ENCODE data around the gene C7orf33.
"Not testable (repeated sequence)": the region's sequence is repeated elsewhere in the genome, so short reads cannot be mapped to it uniquely, and the experiment has no call there.

C7orf33 gene

GRCh38 chr7:148570510-148570909 is 20.1 kb upstream of the C7orf33 start:
- no peaks in the 10 kb centered on the region for H3K27me3 ChIP-seq (ENCODE audit: control insufficient read depth, insufficient read depth, low read length)
- H3K9ac ChIP-seq = no peak overlapping the region
- no peaks in the 10 kb centered on the region for H3K79me2 ChIP-seq
- no peaks in the 10 kb centered on the region for H3K4me1 ChIP-seq
- H3K9me3 ChIP-seq (ENCODE audit: control insufficient read depth, low read length) = no peaks in the 10 kb centered on the region
- no peak overlapping the region for H3K4me3 ChIP-seq (ENCODE audit: low read depth, low read length)
- H3K4me2 ChIP-seq (ENCODE audit: low read length) = no peak overlapping the region
- H3K36me3 ChIP-seq (ENCODE audit: control insufficient read depth, insufficient read depth, low read length) = no peaks in the 10 kb centered on the region
- H3K27ac ChIP-seq = no peak overlapping the region
- H2AFZ ChIP-seq = no peak overlapping the region
- no peak for TF ChIP-seq CTCF (IDR thresholded peaks at IDR 0.05)

- not testable (repeated sequence) for H3K4me1 ChIP-seq; H3K9me3 ChIP-seq (ENCODE audit: control insufficient read depth, low read length); H3K27ac ChIP-seq; H2AFZ ChIP-seq; H3K36me3 ChIP-seq (ENCODE audit: control insufficient read depth, insufficient read depth, low read length); H3K79me2 ChIP-seq; H3K27me3 ChIP-seq (ENCODE audit: control insufficient read depth, insufficient read depth, low read length); H3K9ac ChIP-seq; H3K4me3 ChIP-seq (ENCODE audit: low read depth, low read length); H3K4me2 ChIP-seq (ENCODE audit: low read length)
These were observed 19.6 kb upstream of the C7orf33 start for GRCh38 chr7:148570973-148571372.

GRCh38 chr7:148571381-148571780 is 19.2 kb upstream of the C7orf33 start:
- Histone ChIP-seq H3K36me3 (ENCODE audit: control insufficient read depth, insufficient read depth, low read length) (no peaks in the 10 kb centered on the region), H3K27me3 (ENCODE audit: control insufficient read depth, insufficient read depth, low read length) (no peaks in the 10 kb centered on the region), H3K9ac (no peak overlapping the region), H3K27ac (no peak overlapping the region), H3K4me2 (ENCODE audit: low read length) (no peak overlapping the region), H2AFZ (no peak overlapping the region), H3K4me3 (ENCODE audit: low read depth, low read length) (no peak overlapping the region), H3K4me1 (no peaks in the 10 kb centered on the region), H3K79me2 (no peaks in the 10 kb centered on the region), H3K9me3 (ENCODE audit: control insufficient read depth, low read length) (no peaks in the 10 kb centered on the region)
- TF ChIP-seq CTCF (IDR thresholded peaks at IDR 0.05) = no peak

GRCh38 chr7:148572067-148572522 is 18.5 kb upstream of the C7orf33 start:
- Histone ChIP-seq H3K9ac (no peak overlapping the region), H3K36me3 (ENCODE audit: control insufficient read depth, insufficient read depth, low read length) (no peaks in the 10 kb centered on the region), H3K9me3 (ENCODE audit: control insufficient read depth, low read length) (no peaks in the 10 kb centered on the region), H3K27me3 (ENCODE audit: control insufficient read depth, insufficient read depth, low read length) (no peaks in the 10 kb centered on the region), H3K4me2 (ENCODE audit: low read length) (no peak overlapping the region), H3K27ac (no peak overlapping the region), H3K4me3 (ENCODE audit: low read depth, low read length) (no peak overlapping the region), H3K4me1 (no peaks in the 10 kb centered on the region), H3K79me2 (no peaks in the 10 kb centered on the region), H2AFZ (no peak overlapping the region)
- TF ChIP-seq CTCF (IDR thresholded peaks at IDR 0.05) = no peak

- H3K27ac ChIP-seq; H3K9ac ChIP-seq; H3K36me3 ChIP-seq (ENCODE audit: control insufficient read depth, insufficient read depth, low read length); H3K9me3 ChIP-seq (ENCODE audit: control insufficient read depth, low read length); H3K4me3 ChIP-seq (ENCODE audit: low read depth, low read length); H3K4me1 ChIP-seq; H3K27me3 ChIP-seq (ENCODE audit: control insufficient read depth, insufficient read depth, low read length); H2AFZ ChIP-seq; H3K79me2 ChIP-seq; H3K4me2 ChIP-seq (ENCODE audit: low read length): not testable (repeated sequence)
These were observed 17.0 kb upstream of the C7orf33 start for GRCh38 chr7:148573581-148573980.

GRCh38 chr7:148575640-148576411 is 14.7 kb upstream of the C7orf33 start:
- TF ChIP-seq CTCF (IDR thresholded peaks at IDR 0.05) = peak; percentile 84

More at GRCh38 chr7:148575640-148576411, 14.7 kb upstream of the C7orf33 start:
- no peak overlapping the region for H3K9ac ChIP-seq
- H3K36me3 ChIP-seq (ENCODE audit: control insufficient read depth, insufficient read depth, low read length) = no peaks in the 10 kb centered on the region
- no peak overlapping the region for H3K4me2 ChIP-seq (ENCODE audit: low read length)
- H3K27me3 ChIP-seq (ENCODE audit: control insufficient read depth, insufficient read depth, low read length) = no peaks in the 10 kb centered on the region
- H3K27ac ChIP-seq = no peak overlapping the region
- H3K4me3 ChIP-seq (ENCODE audit: low read depth, low read length) = no peak overlapping the region
- no peaks in the 10 kb centered on the region for H3K9me3 ChIP-seq (ENCODE audit: control insufficient read depth, low read length)
- peak overlapping the region; percentile 16 for H2AFZ ChIP-seq
- no peaks in the 10 kb centered on the region for H3K4me1 ChIP-seq
- H3K79me2 ChIP-seq = no peaks in the 10 kb centered on the region

All from parathyroid adenoma (tissue), 2 donors.